GM12873 (cell line): Measurements from ENCODE around the gene TMPRSS5.

Experiments used
- TF ChIP-seq, protein P1 (sequence below): IDR thresholded peaks from 2 replicates; pipeline ENCODE4 v1.5.1; 2012; ENCODE audit warnings: low read depth, mild to moderate bottlenecking, moderate library complexity, low read length, control low read depth; ENCODE audit not compliant: insufficient read depth; ENCODE audit errors: missing control alignments

The TMPRSS5 gene

DNA sequence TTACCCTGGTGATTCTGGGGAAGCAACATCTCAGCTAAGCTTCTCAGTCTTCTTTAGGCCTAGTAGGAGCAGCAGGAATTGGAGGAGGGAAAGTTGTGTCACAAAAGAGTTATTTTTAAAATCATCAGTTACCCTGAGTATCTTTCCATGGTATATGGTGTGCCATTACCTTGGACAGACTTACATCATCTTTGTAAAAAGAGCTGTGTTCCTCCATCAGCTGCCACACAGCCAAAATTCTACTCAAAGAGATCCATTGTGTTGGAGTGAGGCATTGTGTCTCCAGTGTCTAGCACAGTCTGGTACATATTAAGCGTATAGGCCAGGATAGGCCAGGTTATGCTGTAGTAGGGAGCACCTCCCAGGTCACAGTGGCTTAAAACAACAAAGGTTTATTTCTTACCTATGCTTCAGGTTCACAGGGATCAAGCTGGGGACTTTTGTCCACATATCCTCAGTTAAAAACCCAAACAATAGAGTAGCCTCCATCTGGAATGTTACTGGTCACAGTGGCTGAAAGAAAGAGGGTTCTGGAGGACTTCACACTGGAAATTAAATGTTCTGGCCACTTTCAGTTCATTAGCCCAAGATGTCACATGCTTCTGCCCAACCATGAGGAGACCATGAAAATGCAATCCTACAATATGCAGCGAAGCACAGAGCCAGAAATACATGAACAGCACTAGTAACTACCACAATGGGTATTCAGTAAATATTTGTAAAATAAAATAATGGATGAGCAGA lies 9.9 kb upstream of the TMPRSS5 start:
- TF ChIP-seq, protein P1, sequence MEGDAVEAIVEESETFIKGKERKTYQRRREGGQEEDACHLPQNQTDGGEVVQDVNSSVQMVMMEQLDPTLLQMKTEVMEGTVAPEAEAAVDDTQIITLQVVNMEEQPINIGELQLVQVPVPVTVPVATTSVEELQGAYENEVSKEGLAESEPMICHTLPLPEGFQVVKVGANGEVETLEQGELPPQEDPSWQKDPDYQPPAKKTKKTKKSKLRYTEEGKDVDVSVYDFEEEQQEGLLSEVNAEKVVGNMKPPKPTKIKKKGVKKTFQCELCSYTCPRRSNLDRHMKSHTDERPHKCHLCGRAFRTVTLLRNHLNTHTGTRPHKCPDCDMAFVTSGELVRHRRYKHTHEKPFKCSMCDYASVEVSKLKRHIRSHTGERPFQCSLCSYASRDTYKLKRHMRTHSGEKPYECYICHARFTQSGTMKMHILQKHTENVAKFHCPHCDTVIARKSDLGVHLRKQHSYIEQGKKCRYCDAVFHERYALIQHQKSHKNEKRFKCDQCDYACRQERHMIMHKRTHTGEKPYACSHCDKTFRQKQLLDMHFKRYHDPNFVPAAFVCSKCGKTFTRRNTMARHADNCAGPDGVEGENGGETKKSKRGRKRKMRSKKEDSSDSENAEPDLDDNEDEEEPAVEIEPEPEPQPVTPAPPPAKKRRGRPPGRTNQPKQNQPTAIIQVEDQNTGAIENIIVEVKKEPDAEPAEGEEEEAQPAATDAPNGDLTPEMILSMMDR, result no peak

DNA sequence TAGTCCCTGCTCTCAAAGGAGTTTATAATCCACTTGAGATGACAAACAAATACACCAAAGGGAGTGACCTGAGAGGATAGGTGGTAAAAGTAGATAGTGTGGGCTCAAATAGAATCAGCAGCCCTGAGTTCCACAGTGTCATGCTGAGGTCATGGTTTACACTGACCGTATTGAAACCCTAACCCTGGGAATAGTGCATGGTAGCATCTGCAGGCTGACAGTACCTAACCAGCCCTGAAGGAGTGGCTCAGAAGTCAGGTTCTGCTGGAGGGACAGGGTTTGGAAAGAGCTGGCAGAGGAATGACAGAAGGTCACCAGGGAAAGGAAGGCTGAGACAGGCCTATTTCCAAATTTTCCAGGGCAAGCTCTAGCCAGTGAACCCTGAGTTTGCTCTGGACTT lies 9.2 kb upstream of the TMPRSS5 start:
- TF ChIP-seq, protein P1, result no peak

DNA sequence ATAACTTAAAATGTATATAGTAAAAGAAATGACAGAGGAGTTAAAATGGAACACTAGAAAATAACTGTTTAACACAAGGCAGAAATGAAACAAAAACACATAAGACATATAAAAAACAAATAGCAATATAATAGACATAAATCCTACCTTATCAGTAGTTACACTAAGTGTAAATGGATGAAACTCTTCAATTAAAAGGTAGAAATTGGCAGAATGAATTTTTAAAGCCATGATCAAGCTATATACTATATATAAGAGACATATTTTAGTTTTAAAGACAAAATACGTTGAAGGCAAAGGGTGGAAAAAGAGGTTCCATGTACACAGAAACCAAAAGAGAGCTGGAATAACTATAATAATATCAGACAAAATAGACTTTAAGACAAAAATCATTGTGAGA lies 4.9 kb upstream of the TMPRSS5 start:
- TF ChIP-seq, protein P1, result no peak

DNA sequence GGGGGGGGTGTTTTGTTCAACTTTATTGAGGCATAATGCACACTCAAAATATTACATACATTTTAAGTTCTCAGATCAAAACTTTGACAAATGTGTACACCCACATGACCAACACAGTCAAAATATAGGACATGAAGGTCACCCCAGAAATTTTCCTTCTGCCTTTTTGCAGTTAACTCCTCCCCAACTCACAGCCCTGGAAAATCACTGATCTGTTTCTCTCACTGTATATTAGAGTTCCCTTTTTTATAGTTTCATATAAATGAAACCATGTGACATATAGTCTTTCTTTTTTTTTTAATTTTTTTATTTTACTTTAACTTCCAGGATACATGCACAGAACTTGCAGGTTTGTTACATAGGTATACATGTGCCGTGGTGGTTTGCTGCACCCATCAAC lies 4.6 kb downstream of the TMPRSS5 start:
- TF ChIP-seq, protein P1, result no peak

DNA sequence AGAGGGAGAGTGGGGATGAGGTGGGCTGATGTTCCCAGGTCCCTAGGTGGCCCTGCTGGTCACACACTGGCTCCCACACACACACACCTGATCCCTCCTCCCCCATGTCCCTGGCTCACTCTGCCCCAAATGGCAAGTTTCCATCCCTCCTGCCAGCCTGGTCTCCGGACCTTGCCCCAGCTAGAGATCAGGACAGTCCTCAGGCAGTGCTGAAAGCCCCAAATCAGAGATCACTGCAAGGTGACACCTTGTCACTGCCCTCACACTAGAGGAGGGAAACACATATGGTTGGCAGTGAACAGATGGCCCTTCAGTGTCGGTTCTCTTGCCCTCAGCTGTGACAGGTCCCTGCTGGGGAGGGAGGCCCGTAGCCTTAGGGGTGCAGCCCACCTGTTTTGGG lies 7.6 kb downstream of the TMPRSS5 start:
- TF ChIP-seq, protein P1, result no peak

DNA sequence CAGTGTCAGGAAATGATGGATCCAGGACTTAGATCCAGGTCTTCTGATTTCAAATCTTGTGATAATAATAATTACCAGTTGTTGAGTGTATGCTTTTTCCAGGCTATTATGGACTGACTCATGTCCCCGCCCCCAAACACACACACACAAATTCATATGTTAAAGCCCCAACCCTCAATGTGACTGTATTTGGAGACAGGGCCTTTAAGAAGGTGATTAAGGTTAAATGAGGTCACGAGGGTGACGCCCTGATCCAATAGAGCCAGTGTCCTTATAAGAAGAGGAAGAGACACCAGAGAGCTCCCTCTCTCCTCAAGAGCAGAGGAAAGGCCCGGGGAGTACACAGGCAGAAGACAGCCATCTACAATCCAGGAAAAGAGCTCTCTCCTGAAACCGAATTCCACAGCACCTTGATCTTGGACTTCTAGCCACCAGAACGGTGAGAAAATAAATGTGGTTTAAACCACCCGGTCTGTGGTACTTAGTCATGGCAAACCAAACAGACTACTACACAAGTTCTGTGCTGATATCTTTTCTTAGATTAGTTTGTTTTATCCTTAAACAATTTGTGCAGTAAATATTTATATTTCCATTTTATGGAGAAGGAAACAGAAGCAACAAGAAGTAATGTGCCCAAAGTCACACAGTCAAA lies 8.2 kb downstream of the TMPRSS5 start:
- TF ChIP-seq, protein P1, result no peak

DNA sequence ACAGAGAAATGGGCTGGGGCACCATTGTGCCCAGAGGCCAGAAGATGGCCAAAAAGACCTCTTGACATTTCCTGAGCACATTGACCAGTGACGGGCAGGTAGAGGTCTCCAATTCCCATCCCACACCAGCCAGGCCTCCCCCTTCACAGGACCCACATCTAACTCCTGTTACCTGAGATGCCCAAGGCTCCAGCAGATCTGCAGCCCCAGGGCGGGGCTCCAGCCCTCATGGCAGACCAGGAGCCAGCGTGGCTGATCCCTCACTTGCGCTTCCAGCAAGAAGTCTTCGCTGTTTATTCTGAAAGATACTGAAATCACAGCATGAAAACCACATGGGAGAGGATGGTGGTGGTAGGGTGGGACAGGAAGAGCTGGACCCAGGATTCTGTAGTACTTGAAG lies 9.0 kb downstream of the TMPRSS5 start:
- TF ChIP-seq, protein P1, result no peak
